Measurements from ENCODE around the gene INSRR. TPM values are rescaled to one million over a fixed set of nuclear protein-coding genes. Genes with fewer than 3 reads are reported as not detected.

INSRR gene
- total RNA-seq, 1 donor from 2014 or later = 0.24 TPM

GRCh38 chr1:156895455-156895812 is 36.5 kb upstream of the INSRR start:
- intact Hi-C loops (cut with DNase I) = loop anchor here (2.0 kb wide), 1 partner anchor 25 kb away; the partner anchor contains the start of gene LRRC71
- no peak for DNase-seq (ENCODE audit: low spot score)

- DNase-seq (ENCODE audit: low spot score) = no peak
- intact Hi-C loops (cut with DNase I) = loop anchor here (2.0 to 5.0 kb wide), 2 partner anchors 26 to 168 kb away; partner anchors contain the start of genes ISG20L2, LRRC71 and METTL25B
These were observed 36.0 kb upstream of the INSRR start for GRCh38 chr1:156894711-156895454.

GRCh38 chr1:156894001-156894400 is 35.1 kb upstream of the INSRR start:
- intact Hi-C loops (cut with DNase I) = loop anchor here (2.0 to 5.0 kb wide), 2 partner anchors 27 to 167 kb away; partner anchors contain the start of genes ISG20L2, LRRC71 and METTL25B
- no peak for DNase-seq (ENCODE audit: low spot score)

- peak; percentile 82 for DNase-seq (ENCODE audit: low spot score)
- intact Hi-C loops (cut with DNase I) = loop anchor here (2.0 to 5.0 kb wide), 2 partner anchors 54 to 166 kb away; partner anchors contain the start of genes ISG20L2 and METTL25B
These were observed 34.4 kb upstream of the INSRR start, which contains the start of gene PEAR1 for GRCh38 chr1:156893048-156893953. TSS of gene PEAR1 (plus strand) at chr1:156893718. CDS start at chr1:156903927, 10,209 bp downstream.

- intact Hi-C loops (cut with DNase I) = loop anchor here (2.0 to 5.0 kb wide), 2 partner anchors 54 to 165 kb away; partner anchors contain the start of genes ISG20L2 and METTL25B
These were observed 33.5 kb upstream of the INSRR start for GRCh38 chr1:156892190-156893047.

GRCh38 chr1:156889802-156890580 is 31.1 kb upstream of the INSRR start:
- intact Hi-C loops (cut with DNase I) = loop anchor here (2.0 to 10.0 kb wide), 4 partner anchors 31 to 195 kb away; partner anchors contain the start of genes INSRR, ISG20L2 and METTL25B
- DNase-seq (ENCODE audit: low spot score) = no peak

More at GRCh38 chr1:156892190-156893047, 33.5 kb upstream of the INSRR start:
- DNase-seq (ENCODE audit: low spot score) = peak; percentile 94

GRCh38 chr1:156887734-156888133 is 28.8 kb upstream of the INSRR start:
- no peak for DNase-seq (ENCODE audit: low spot score)
- intact Hi-C loops (cut with DNase I) = loop anchor here (2.0 to 10.0 kb wide), 3 partner anchors 29 to 193 kb away; partner anchors contain the start of gene INSRR

- intact Hi-C loops (cut with DNase I) = loop anchor here (5.0 to 10.0 kb wide), 2 partner anchors 90 to 193 kb away; no protein-coding TSS in a partner anchor
- DNase-seq (ENCODE audit: low spot score) = no peak
These were observed 28.4 kb upstream of the INSRR start for GRCh38 chr1:156887317-156887716.

- no peak for DNase-seq (ENCODE audit: low spot score)
- intact Hi-C loops (cut with DNase I) = loop anchor here (5.0 to 10.0 kb wide), 2 partner anchors 89 to 192 kb away; no protein-coding TSS in a partner anchor
These were observed 27.8 kb upstream of the INSRR start for GRCh38 chr1:156886583-156887281.

GRCh38 chr1:156885880-156886355 is 27.0 kb upstream of the INSRR start:
- intact Hi-C loops (cut with DNase I) = loop anchor here (5.0 to 10.0 kb wide), 2 partner anchors 89 to 191 kb away; no protein-coding TSS in a partner anchor

GRCh38 chr1:156885314-156885713 is 26.4 kb upstream of the INSRR start:
- DNase-seq (ENCODE audit: low spot score) = no peak
- intact Hi-C loops (cut with DNase I) = loop anchor here (5.0 to 10.0 kb wide), 2 partner anchors 88 to 191 kb away; no protein-coding TSS in a partner anchor

More at GRCh38 chr1:156885880-156886355, 27.0 kb upstream of the INSRR start:
- no peak for DNase-seq (ENCODE audit: low spot score)

- DNase-seq (ENCODE audit: low spot score) = no peak
- intact Hi-C loops (cut with DNase I) = loop anchor here (5.0 to 10.0 kb wide), 2 partner anchors 87 to 190 kb away; no protein-coding TSS in a partner anchor
These were observed 25.8 kb upstream of the INSRR start for GRCh38 chr1:156884560-156885184.

- intact Hi-C loops (cut with DNase I) = loop anchor here (10.0 kb wide), 1 partner anchor 189 kb away; no protein-coding TSS in a partner anchor
- no peak for DNase-seq (ENCODE audit: low spot score)
These were observed 25.0 kb upstream of the INSRR start for GRCh38 chr1:156883919-156884318.

- intact Hi-C loops (cut with DNase I) = loop anchor here (10.0 kb wide), 1 partner anchor 188 kb away; no protein-coding TSS in a partner anchor
- no peak for DNase-seq (ENCODE audit: low spot score)
These were observed 23.6 kb upstream of the INSRR start for GRCh38 chr1:156882543-156882942.

GRCh38 chr1:156881663-156882062 is 22.7 kb upstream of the INSRR start:
- DNase-seq (ENCODE audit: low spot score) = no peak
- intact Hi-C loops (cut with DNase I) = loop anchor here (10.0 kb wide), 1 partner anchor 187 kb away; no protein-coding TSS in a partner anchor

- no peak for DNase-seq (ENCODE audit: low spot score)
These were observed 22.2 kb upstream of the INSRR start for GRCh38 chr1:156881101-156881500.

More at GRCh38 chr1:156881101-156881500, 22.2 kb upstream of the INSRR start:
- intact Hi-C loops (cut with DNase I) = loop anchor here (10.0 kb wide), 1 partner anchor 186 kb away; no protein-coding TSS in a partner anchor

All from cardiac septum (tissue), 1 donor.